ENCODE results near the gene VPS13D.

VPS13D gene

DNA sequence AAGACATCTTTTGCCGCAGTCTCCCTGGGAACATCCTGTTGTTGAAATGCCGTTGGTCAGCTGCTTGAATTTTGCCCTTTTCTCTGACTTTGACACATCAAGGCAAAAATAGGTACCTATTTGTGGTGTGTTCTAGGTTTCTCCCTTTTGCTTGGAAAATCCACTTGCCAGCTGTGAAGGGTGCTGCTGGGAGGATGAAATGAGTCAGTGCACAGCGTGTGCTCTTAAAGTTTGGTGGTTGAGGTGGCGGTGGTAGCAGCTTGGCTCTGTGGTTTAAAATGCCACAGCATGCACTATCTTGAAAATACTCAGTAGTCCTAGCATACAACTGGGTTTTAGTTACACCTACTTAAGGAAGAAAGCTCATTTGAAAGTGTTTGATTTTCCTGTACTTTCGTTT lies 204.3 kb downstream of the VPS13D start:
- peak; percentile 55 to 61 for DNase-seq

DNA sequence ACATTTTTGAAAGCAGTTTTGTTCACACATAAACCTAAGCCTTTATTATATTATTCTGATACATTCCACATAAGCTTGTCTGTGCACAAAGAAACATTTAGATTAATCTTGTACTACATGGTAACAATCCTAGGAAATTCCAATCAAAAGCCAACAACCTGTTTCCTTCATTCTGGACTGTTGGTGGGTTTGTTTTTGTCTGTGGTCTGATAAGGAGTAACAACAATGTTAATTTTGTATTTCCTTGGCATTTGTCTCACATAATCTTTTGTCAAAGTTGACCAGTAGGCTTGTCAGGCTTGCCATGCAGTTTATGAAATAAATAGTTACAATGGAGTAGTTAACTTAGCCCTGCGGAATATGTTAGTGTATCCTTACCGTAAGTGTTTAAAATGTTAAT lies 204.9 kb downstream of the VPS13D start:
- DNase-seq: no peak

DNA sequence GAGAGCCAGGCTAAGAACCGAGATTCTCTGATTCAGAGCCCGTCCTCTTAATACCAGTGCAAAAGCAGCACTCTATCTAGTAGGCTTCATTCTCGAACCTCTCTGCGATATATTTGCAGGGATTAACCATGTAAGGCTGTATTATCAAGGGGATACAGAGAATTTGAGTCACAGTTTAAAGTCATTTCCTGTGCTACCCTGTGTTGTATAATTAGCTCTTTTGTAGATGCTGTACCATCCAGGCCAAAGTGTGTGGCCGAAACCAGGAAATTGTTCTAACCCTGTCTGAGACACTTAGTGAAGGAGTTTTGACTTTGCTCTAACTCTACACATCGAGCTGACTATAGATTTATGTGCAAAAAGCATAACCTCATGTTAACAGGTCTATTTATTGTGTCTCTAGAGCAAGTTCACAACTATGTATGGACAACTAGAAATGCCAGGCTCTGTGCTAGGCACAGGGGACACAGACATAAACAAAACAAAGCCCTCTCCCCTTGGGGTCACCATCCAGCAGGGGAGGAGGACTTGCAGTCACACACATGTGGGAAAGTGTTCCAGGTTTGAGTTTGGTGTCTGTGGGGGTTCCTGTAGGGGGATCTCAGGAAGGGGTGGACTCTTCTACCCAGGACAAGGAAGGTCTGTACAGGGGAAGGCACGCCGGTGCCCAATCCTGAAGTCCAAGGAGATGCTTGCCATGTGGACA lies 206.0 kb downstream of the VPS13D start:
- peak in 1 of 2 donors; percentile 40 for DNase-seq

DNA sequence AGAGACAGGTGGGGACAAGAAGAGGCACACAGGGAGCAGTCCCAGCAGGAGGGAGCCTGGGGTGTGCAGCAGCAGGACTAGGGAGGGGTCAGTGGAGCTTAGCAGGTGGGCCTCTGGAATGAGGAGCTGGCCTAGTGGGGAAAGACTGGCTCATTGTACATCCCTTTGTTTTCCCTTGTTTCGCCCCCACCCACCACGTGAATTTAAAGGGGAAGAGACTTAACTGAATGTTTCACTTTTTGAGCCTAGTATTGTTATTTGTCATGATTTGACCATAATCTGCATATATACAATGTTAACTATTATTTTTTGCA lies 206.5 kb downstream of the VPS13D start:
- no peak for DNase-seq

DNA sequence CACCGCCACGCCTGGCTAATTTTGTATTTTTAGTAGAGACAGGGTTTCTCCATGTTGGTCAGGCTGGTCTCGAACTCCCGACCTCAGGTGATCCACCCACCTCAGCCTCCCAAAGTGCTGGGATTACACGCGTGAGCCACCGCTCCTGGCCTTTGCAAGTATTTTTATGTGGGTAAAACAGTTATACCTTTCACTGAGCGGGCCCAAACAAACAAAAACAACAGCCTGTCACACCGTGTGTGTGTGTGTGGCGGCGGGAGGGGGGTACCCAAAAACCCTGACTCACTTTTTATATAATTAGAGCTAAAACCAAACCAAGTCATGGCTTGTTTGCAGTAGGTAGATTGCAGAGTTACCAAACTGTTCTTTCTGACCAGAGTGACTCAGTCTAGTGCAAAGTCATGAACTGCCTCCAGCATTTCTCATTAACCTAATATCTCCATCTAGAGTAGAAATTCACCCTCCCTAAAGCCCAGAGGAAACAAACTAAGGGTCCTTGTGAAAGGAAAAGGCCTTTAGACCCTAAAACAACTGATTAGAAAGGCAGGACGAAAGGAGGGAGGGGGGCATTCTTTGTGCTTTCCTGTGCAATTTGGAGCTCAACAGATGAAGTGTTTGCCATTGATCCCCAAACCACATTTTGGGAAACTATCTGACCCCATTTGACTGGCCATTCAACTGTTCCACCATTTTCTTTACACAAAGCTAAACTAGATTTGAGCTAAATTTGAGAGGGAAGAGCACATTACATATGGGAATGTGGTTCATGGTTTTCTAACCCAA lies 207.2 kb downstream of the VPS13D start:
- DNase-seq: no peak

DNA sequence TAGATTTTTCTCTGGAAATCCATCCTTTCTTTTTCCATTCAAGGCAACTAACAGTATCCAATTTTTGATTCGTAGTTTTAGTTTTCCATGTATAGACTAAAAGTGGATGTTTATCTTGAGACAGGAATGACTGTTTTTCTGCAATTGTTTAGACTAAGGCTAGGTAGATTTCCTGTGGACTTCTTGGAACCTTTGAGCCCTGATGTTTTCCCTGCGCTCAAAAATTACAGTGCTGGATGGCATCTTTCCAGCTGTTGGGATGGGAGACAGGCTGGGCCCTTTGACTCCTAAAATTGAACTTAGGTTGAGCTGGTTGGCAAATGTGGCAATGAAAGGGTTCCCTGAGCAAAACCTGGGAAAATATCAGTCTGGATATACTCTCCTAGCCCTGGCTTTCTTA lies 207.8 kb downstream of the VPS13D start:
- no peak for DNase-seq

DNA sequence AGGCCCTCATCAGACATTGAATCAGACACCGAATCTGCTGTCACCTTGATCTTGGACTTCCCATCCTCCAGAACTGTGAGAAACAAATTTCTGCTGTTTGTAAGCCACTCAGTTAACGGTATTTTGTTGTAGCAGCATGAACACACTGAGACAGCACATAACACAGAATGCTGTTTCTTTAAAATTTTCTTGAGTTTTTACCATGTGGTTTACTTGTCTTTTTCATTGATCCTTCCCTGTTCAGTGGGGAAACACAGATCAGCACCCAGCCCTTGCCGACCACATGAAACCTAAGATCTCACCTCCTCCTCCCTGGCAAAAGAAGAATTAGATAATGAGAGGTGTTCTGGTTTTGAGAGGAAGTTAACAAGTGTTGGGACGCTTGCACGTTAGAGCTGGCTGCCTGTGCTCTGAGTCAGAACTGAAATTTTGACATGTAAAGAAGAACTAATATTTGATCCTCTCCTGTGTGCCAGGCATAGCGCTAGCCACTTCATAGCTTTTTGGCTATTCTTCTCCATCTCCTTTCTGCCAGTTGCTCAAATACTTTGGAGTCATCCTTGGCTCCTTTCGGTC lies 208.6 kb downstream of the VPS13D start:
- DNase-seq: peak; percentile 25 to 62

DNA sequence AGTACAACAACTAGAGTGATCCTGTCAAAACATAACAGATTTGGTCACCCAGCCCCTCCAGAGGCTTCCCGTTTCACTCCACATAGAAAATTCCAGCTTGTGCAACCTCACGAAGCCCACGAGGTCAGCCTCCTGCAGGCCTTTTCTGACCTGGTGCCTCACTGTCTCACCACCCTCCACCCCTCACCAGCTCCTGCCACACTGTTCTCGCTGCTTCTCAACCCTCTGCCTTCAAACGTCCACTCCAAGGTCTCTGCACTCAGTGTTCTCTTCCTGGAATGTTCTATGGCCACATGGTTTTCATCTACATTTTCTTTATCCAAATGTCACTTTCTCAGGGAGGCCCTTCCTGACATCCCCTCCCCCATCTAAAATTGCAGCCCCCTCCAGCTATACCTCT lies 209.2 kb downstream of the VPS13D start:
- DNase-seq: no peak

DNA sequence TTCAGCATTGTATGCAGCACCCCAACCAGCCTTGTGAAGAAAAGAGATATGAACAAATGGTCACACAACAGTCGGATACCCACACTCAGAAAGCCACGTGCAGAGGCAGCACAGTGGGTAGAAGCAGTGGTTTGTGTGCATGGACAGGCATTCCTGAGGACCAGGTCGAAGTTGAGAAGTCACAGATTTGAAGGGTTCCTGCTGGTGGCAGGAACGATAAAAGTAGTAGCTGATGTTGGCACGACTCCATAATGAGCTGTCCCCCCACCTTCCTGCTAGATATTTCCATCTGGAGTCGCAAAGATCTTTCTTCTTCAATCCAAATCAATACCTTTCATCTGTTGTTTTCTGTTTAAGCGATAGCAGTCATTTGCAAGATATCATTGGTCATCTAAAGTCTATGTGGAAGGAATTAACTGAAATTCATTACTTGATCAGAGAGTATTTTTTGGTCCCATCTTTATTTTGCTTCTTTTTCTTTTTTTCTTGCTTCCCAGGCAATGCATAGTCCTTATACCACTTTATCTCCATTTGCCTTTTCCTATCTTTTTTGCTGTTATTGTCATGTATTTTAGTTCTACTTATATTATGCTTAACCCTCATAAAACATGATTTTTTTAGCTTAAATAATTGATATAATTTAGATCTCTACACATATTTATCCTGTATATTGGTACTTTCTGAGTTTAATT lies 211.7 kb downstream of the VPS13D start:
- no peak for DNase-seq

DNA sequence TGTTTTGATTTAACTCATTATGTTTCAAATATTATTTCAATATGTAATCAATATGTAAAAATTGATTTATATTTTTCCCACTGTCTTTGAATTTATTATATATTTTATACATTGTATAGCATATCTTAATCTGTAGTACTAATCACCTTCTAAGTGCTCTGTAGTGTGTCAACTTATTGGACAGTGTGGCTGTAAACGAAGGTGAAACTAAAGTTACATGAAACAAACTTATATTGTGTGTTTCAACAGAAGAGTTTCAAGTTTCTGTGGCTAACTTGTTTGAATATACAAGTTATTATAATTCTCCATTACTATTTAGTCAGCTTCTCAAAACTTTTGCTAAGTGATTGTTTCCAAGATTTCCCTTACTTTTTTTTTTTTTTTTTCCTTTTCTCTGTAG lies 212.4 kb downstream of the VPS13D start:
- no peak for DNase-seq

DNA sequence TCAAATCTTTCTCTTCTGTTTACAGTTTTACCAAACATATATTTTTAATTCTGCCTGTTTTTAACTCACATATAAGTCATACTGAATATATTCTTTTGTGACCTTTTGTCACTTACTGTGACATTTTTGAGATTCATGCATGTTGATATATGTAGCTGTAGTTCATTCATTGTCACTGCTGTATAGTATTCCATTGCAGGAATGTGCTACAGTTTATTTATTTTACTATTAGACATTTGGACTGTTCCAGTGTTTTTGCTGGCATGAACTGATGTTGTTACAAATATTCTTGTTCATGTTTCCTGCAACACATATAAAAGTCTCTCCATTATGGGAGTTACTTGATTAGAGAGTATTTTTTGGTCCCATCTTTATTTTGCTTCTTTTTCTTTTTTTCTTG lies 213.3 kb downstream of the VPS13D start:
- DNase-seq: no peak

DNA sequence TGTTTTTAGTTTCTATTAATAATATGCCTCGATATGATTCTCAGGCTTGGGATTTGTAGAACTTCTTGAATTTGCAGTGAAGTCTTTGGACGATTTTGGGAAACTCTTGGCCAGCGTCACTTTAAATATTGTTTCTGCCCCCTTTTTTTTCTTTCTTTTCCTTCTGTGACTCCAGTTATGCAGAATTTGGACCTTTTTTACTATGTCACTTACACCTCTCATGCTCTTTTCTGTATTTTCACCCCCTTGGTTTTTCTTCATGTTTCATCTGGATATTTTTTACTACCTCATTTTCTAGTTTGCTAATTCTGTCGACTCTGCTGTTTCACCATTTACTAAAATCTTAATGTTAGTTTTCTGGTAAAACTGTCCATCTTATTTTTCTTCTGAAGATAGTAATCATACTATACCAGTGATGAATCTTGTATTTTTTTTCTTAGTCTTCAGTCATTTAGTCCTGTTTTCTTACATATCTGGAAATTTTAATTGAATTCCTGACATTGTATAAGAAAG lies 214.6 kb downstream of the VPS13D start:
- no peak for DNase-seq

DNA sequence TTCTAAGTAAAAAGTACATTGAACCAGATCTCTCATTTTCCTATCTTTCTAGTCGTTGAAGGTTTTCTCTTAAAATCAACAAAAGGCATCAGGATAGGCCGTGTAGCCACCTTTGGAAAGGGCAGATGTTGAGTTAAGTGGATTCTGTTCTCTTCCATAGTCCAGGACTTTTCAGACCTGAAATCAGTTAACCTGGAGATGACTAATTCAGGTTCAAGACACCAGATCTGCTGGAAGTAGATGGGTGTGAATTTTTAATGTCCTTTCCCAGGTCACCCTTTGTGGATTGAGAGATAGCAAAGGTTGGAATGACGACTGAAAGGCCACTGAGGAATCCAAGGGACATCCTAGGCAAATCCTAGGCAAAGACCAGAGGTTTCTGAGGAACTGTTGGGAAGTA lies 215.4 kb downstream of the VPS13D start:
- DNase-seq: no peak

DNA sequence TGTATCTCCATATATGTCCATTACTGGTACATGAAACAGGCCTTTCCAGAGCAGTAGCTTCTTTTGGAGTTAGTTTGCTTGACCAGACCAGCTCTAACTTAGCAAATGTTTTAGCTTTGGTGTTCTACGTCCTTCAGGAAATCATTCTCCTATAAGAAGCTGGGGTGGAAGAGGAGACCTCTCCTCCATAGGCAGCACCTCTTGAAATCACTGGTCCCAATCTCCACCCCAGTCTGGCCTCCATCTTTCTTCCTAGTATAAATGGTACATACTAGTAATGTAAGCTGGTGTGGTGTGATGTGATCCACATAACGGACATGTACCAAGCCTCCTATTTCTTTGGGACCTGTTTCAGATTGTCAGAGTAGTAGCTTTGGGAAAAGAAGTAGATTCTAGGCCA lies 216.8 kb downstream of the VPS13D start:
- DNase-seq: no peak

DNA sequence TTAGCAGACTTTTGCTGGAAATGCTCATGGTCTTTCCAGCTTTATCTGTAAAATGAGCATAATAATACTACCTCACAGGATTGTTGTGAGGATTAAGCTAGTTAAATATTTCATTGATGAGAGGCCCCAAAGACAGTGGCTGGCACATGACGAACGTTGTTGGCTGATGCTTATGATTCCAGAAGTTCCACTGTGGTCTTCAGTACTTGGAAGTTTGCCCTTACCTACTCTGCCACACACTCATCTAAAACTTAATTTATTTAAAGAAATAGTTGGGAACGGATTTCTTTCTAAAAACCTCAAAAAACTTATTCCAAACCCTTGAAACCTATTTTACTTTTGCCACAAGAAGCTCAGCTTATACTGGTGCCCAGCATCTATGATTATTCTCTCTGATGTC lies 217.5 kb downstream of the VPS13D start:
- no peak for DNase-seq

DNA sequence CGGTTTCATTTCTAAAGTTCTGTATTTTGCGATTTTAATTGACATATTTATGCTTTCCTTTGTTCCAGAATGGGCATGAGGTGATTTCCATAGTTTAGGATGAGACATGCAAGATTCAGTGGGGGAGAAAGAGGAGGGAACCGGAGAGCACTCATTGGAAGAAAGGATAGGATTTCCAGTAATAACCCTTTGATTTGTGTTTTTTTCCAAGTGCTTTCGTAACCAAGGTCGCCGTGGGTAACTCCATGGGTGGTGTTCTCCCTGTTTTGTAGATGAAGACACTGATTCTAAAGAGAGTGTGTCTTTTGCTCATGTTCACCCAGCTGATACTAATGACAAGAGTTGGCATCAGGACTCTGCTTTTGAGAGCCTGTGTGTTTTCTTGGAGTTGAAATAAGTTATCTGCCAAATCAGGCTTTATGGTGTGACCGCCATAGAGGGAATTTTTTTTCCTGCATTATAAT lies 218.1 kb downstream of the VPS13D start:
- DNase-seq: no peak

DNA sequence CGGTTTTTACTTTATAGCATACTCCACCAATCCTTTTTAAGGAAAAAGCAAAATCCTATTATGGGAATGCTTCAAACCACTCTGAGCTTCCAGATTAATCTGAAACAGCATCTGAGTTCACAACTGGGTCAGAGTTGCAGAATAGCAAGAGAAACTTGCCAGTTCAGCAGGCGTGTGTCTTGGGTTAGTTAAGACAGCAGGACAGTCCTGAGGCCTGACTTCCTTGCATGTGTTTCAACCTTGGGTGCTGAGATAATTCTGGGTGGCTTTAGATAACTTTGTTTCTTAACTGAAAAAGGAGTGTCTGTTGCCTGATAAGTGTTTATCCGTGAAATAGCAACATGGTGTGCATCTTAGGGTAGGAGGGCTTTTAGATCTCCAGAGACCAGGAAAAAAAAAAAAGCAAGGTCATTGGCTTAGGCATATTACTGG lies 218.9 kb downstream of the VPS13D start:
- DNase-seq: no peak

DNA sequence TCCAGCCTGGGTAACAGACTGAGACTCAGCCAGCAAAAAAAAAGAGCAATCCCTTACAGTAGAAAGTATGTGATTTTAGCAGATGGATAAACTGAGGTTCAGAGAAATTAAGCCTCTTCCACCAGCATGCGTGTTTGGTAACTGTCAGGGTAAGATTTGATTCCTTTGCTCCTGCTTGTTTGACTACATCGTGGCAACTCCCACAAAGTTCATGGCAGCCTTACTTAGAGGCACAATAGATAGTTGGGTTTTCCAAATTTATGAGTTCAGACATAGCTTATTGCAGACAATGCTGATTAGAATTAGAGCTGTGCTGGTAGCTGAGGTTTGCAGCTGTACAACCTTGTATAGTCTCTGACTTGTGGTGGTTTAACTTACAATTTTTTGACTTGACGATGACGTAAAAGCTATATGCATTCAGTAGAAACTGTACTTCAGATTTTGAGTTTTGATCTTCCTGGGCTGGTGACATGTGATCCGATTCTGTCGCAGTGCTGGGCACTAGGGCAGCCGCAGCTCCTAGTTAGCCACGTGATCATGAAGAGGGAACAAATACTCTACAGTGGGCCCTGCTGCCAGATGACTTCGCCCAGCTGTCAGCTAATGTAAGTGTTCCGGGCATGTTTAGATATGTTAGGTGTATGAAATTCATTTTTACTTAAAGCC lies 220.4 kb downstream of the VPS13D start:
- no peak for DNase-seq

DNA sequence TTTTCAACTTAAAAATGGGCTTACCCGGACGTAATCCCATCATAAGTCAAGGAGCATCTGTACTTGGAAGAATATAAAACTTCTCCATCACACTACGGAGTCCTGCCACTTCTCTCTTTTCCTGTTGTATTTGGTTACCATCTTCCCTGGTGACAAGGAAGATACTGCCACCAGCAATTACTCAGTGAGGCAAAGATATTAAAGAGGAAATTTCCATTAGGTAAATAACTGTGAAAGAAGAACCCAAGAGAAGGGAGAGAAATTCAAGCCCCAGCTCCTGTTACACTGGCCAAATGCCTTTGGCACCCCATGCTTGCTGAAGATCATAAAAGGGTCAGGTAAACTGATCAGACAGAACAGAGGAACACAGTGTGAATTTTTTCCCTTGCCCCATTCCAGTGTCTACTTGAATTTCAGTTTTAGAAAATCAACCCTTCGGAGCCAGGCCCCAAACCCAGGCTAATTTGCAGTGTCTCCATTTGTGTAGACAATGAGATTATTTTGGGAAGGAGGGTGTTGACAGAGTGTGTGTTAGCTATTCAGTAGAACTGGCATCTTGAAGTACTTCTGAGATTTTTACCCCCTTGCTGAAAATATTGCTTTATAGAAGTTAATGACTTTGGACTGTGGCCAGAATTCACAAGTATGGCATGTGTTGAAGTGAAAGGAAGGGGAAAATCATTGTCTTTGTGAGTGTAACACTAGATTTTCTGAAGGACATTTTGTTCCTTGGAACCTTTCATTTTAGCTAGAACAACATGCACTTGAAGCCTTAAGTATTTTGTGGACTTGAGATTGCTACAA lies 221.1 kb downstream of the VPS13D start:
- no peak for DNase-seq

DNA sequence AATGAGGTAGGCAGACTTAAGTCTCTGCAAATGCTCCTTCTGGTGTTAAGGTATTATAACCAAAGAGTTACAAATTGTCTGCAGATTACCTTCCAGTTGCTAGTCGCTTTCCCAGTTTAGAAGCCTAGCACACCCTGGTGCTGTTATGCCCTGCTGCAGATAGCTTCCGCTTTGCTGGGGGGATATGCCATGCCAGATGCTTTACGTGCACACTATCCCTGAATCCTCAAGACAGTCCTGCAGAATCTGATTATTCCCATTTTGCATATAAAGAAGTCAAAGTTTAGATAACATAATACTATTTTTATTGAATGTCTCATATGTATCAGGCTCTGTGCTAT lies 221.7 kb downstream of the VPS13D start:
- DNase-seq: no peak

DNA sequence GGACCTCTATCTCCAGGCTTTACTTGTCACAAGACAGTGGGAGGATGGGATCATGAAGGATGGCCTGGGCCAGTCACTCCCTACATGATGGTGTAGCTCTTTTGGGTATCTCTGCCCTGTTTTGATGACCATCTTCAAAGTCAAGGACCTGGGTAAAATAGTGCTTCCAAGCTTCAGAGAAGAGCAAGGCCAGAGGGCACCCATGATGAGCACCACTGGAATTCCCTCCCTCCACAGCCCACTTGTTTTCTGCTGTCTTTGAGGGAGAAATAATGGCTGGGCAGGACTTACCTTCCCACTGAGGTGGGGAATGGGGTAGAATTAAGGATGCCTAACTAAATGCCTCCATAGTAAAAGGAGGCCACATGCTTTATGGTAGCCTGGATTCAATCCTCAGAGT lies 222.4 kb downstream of the VPS13D start:
- DNase-seq: no peak
